Hematopoietic multipotent progenitor cell treated with erythropoietin and hydrocortisone succinate and interleukin-3 and kit ligand, for 4 days (in vitro differentiated cells): ENCODE measurements around the gene CACYBP.
A peak's percentile ranks its signal among the peaks of the same experiment; 100 is the strongest.
"Not testable (repeated sequence)": the region's sequence is repeated elsewhere in the genome, so short reads cannot be mapped to it uniquely, and the experiment has no call there.

Experiments
- DNase-seq: peaks from one replicate; pipeline ENCODE4 v3.0.0-alpha.2; 2015

Gene CACYBP

DNA sequence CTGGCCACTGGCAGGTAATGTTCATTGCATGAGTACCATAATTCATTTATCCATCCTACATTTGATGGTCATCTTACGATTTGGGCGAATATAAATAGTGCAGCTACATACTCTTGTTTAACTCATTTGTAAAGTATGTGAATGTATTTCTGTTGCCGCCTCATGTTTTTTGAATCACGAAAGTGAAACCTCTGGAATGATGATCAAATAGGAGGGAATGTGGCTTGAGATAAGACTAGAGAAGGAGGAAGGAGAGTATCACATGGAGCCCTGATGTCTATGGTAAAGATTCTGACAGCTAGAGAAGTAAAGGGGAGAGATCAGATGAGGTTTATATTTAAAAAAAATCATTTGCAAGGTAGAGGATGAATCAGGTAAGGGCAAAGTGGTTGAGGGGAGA lies 15.5 kb downstream of the CACYBP start:
- no peak for DNase-seq

- no peak for DNase-seq
These were observed 19.8 kb downstream of the CACYBP start for GRCh38 chr1:175019524-175019923.

DNA sequence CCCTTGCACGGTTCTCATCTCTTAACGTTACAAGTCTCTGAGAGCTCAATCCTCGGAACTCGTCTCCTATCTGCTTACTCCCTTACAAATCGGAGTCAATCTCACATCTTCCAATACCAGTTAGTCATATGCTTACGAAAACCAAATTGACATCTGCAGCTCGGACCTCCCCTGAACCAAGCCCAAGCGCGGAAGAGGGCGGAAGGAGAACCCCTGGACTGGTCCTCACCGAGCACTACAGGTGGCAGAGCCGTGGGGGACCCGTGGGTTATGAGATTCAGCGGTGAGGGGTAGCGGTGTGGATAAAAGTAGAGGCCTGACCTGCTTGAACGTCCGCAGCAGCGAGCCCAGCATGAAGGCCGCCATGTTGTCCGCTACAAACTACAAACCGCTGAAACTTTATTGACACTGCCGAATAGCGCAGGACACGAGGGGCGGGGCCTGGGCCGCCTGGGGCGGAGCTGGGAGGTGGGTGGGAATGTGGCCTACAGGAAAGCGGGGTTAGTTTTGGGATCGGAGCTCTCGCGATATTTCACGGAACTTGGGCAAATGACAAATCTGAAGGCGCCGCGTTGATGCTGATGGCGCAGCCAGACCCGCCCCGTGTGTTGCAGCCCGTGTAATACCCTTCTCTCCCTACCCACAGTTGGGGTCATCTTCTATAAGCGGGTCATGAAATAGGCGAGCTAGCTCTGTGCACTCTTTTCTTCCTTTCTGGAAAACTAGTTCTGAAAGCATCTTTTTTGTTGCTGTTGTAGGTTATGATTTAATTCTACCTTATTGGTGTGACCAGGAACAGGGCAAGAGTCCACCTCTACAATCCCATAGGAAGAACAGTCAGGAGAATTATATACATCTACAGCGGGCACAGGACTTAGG lies 23.5 kb downstream of the CACYBP start, which contains the start of gene MRPS14:
MRPS14 (minus strand) TSS at position 383 of the 879 bp plus-strand sequence; CDS start at position 366, 17 bp downstream.
- DNase-seq: peak; percentile 99

GRCh38 chr1:175023922-175024242 lies 24.1 kb downstream of the CACYBP start:
- not testable (repeated sequence) for DNase-seq

DNA sequence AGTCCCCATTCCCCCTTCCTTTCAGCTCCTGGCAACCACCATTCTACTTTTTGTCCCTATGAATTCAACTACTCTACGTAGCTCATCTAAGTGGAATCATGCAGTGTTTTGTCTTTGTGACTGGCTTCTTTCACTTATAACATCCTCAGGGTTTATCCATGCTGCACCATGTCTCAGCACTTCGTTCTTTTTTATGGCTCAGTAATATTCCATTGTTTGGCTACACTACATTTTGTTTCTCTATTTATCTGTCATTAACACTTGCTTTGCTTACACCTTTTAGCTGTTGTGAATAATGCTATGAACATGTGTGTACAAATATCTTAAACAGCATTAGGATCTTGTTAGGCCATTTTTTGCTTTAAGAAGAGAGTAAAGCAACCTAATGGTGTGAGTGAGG lies 25.0 kb downstream of the CACYBP start:
- DNase-seq: no peak

GRCh38 chr1:175033953-175034352 lies 34.2 kb downstream of the CACYBP start:
- no peak for DNase-seq

DNA sequence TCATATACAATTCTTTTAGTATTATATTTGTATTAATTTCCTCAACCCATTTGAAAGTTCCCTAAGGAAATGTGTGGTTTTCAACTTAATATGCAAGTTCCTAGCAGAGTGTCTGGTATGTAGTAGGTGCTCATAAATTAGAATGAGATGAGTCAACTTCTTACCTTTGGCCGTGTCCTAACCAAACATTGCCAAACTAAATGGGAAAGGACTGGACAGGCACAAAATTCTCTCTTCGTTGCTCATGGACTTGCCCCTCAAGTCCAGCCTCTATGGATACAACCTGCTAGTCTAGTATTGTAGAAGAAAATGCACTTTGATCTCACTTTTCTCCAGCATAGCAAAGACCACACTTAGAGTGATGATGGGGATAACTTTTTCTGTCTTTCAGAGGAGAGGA lies 35.0 kb downstream of the CACYBP start:
- no peak for DNase-seq

GRCh38 chr1:175035865-175036264 lies 36.1 kb downstream of the CACYBP start:
- no peak for DNase-seq

- no peak for DNase-seq
These were observed 36.7 kb downstream of the CACYBP start for GRCh38 chr1:175036476-175036875.

DNA sequence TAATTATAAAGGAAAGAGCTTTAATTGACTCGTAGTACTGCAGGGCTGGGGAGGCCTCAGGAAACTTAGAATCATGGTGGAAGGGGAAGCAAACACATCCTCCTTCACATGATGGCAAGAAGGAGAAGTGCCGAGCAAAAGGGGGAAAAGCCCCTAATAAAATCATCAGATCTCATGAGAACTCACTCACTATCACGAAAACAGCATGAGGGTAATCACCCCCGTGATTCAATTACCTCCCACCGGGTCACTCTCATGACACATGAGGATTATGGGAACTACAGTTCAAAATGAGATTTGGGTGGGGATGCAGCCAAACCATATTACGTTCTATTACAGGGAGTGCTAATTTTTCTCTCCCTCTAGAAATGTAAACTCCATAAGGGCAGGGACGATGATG lies 37.7 kb downstream of the CACYBP start:
- no peak for DNase-seq

GRCh38 chr1:175040324-175040879 lies 40.7 kb downstream of the CACYBP start:
- DNase-seq: no peak

DNA sequence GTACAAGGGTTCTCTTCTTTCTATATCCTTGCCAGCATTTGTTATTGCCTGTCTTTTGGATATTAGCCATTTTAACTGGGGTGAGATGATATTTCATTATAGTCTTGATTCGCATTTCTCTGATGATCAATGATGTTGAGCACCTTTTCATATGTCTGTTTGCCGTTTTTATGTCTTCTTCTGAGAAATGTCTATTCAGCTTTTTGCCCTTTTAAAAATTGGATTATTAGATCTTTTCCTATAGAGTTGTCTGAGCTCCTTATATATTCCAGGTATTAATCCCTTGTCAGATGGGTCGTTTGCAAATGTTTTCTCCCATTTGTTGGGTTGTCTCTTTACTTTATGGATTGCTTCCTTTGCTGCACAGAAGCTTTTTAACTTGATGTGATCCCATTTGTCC lies 42.9 kb downstream of the CACYBP start:
- no peak for DNase-seq

- DNase-seq: no peak
These were observed 44.1 kb downstream of the CACYBP start for GRCh38 chr1:175043824-175044223.

DNA sequence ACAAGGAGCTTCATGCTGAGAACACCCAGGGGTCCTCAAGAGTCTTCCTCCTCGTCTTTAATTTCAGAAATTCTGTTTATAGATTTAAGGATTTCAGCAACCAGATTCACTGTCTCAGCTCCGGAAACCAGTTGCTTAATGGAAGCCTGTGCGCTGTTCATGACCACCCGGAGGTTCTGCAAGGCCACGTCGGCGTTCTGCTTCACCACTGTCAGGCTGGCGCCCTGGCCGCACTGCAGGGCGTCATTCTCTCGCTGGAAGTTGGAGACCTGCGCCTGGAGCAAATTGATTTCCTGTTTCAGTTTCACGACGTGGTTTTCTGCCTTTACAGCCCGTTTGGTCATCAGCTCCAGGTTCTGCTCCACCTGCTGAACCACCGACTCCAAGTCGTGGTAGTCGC lies 44.8 kb downstream of the CACYBP start:
- DNase-seq: not testable (repeated sequence)

DNA sequence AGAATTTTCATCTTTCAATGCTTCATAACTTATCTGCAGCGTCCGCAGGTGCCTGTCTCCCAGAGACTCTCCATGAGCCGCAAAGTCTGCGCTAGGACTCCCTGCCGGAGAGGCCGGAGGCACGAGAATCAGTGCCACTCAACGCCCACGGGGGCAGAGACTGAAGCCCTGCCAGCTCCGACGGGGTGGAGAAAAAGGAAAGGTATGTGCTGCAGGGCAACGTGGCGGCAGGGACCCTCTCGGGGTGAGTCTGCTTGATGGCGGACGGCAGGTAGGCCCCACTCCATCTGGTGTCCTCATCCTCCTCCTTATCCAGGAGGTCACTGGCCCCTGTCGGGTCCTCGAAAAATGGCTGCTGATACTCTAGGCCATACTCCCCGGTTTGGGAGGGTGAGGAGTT lies 45.4 kb downstream of the CACYBP start:
- DNase-seq: no peak

DNA sequence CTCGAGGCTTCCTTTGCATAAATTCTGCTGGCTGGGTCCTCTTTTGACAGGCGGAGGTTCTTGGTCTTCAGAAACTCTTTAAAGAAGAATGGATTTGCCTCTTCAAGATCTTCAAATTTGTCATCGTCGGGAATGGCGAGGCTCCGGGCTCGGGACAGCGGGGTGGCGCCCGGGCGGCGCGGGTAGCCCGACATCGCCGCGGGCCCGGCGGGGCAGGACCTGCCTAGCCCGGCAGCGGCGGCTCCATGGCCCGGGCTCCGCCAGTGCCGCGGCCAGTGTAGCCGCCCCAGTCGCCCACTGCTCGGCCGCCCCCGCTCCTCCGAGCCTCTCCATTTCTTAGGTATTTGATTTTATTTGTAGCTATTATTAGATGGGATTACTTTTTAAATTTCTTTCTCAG lies 45.8 kb downstream of the CACYBP start:
- no peak for DNase-seq

DNA sequence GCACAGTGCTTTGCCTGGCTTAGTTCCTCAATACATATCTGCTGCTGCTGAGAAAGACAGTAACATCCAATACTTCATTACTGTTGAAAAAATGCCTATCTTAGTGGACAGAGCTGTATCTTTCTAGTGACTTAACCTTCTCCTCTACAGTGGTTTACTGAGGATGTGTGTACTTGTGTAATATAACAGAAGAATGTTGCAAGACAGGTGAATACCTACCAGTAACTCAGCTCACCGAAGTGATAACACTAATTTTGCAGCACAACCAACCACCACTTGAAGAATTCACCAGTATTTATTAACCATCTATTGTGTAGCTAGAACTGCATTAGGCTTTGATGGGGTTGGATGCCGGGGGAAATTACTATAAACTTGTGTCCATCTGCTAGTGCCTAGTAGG lies 51.2 kb downstream of the CACYBP start:
- no peak for DNase-seq

DNA sequence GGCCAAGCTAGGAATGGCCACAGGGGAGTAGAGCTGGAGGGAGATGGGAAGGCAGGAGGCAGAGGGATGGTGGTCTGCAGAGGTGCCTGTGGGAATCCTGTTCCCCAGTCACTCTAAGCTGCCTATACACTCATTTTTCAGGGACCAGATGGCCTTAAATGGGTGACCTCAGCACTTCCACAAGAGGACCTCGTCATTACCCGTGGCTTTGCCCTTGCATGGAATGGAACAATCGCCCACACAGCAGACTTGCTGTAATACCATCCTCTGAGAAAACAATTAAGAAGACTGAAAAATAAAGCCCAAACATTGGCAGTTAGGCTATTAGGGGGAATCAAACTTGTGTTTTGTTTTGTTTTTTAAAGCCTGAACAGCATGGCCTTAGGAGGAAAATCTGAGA lies 55.0 kb downstream of the CACYBP start:
- no peak for DNase-seq
